Uterus (tissue), 2 donors: ENCODE measurements around the gene PHYHD1.

Source experiments
- CTCF ChIP-seq, 4 experiments: fragments of 200-600 bp in 2 of 4; fragments of 450-650 bp in 2 of 4; sonication (generic) in 2 of 4; IDR thresholded peaks; one replicate each; pipeline ENCODE4 v1.5.1; 2016 to 2019; ENCODE audit warnings: antibody characterized with exemption in 4 of 4, mild to moderate bottlenecking in 2 of 4, moderate library complexity in 1 of 4
- POLR2A ChIP-seq, 2 donors: fragments of 450-650 bp; IDR thresholded peaks; one replicate each; pipeline ENCODE4 v1.6.1; 2016; ENCODE audit warnings: antibody characterized with exemption in 2 of 2, mild to moderate bottlenecking in 1 of 2, moderate library complexity in 1 of 2

- TF ChIP-seq POLR2A (IDR thresholded peaks at IDR 0.05): no peak
- TF ChIP-seq CTCF (IDR thresholded peaks at IDR 0.05): no peak
Measured at GRCh38 chr9:128894764-128895163, 26.0 kb upstream of the PHYHD1 start.
